GM21390 (cell line): ENCODE results near the gene PLK3.
"Not testable (repeated sequence)": the region's sequence is repeated elsewhere in the genome, so short reads cannot be mapped to it uniquely, and the experiment has no call there.

Experiments used
- ATAC-seq: cut with Tn5 transposase; IDR thresholded peaks from one replicate; pipeline ENCODE4 v1.9.1; 2021; ENCODE audit not compliant: unreplicated experiment

Gene PLK3

GRCh38 chr1:44786841-44787426 lies 13.2 kb upstream of the PLK3 start:
- ATAC-seq: no peak

- ATAC-seq: no peak
Observed at GRCh38 chr1:44787506-44787905, 12.7 kb upstream of the PLK3 start.

DNA sequence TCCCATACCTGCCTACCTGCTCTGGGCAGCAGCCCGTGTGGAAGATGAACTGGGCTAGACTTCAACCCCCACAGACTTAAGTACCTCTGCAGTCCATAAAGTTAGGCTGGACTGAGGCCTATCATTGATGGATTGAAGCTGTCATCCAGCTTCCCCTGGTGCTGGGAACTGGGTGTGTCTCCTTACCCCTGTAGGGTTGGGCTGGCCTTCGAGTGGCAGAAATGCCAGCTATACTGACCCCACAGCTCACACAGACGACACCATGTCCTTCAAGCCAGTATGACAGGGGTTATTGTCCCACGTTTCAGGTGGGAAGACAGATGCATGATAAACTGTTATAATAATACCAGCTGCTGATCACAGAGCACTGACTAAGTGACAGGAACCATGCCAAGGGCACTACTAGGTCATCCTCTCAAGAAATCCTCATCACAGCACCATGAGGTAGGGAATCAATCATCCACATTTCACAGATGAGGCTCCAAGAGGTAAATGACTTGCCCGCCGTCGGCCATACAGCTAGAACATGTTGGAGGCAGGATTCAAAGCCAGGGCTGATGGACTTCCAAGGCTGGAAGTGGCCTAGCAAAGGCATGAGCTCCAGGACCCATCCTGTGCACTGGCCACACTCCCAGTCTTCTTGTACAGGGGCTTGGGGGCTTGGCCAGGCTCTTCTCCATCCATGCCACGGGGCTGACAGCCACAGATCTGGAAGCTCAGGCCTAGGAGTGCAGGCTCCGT lies 11.9 kb upstream of the PLK3 start, which contains the start of gene BEST4:
BEST4 (minus strand) TSS at position 51 of the 741 bp plus-strand sequence. CDS start 465 bp downstream, outside the sequence.
- no peak for ATAC-seq

GRCh38 chr1:44790968-44791801 lies 9.0 kb upstream of the PLK3 start:
- no peak for ATAC-seq

- no peak for ATAC-seq
Observed at GRCh38 chr1:44792736-44793502, 7.3 kb upstream of the PLK3 start.

GRCh38 chr1:44797886-44798285 lies 2.3 kb upstream of the PLK3 start:
- not testable (repeated sequence) for ATAC-seq

DNA sequence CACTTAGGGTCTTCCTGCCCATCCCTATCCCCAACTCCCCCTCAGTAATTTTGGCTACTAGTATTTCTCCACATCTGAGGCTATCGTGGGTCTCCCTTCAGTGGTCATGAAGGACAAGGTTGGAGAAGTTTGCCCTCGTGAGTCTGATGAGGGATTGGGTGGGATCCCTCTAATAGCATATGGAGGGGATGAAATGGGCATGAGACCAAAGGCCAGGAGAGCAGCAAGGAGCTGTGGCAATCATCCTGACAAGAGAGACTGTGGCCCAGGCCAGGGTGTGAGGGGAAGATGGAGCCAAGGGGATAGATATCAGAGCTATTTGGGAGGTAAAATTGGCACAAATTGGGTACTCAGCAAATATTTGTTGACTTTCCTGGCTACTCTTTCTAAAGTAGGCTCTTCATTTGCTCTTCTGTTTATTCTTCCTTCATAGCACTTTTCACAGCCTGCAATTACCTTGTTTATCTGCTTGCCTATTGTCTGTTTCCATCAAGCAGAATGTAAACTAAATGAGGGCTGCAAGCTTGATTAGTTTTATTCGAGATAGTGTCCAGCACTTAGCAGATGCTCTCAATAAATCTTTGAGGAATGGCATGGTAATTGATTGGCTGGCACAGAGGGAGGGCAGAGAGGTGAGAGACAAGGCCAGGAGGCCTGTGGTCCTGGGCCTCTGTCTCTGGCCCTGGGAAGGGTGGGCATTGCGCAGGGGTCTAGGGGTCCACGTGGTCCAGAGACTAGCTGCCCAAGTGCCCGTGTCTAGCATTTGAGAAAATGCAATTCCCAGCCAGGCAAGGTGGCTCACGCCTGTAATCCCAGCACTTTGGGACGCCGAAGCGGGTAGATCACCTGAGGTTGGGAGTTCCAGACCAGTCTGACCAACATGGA lies 1.5 kb upstream of the PLK3 start:
- ATAC-seq: no peak

GRCh38 chr1:44801491-44802305 lies 1.5 kb downstream of the PLK3 start:
- no peak for ATAC-seq

DNA sequence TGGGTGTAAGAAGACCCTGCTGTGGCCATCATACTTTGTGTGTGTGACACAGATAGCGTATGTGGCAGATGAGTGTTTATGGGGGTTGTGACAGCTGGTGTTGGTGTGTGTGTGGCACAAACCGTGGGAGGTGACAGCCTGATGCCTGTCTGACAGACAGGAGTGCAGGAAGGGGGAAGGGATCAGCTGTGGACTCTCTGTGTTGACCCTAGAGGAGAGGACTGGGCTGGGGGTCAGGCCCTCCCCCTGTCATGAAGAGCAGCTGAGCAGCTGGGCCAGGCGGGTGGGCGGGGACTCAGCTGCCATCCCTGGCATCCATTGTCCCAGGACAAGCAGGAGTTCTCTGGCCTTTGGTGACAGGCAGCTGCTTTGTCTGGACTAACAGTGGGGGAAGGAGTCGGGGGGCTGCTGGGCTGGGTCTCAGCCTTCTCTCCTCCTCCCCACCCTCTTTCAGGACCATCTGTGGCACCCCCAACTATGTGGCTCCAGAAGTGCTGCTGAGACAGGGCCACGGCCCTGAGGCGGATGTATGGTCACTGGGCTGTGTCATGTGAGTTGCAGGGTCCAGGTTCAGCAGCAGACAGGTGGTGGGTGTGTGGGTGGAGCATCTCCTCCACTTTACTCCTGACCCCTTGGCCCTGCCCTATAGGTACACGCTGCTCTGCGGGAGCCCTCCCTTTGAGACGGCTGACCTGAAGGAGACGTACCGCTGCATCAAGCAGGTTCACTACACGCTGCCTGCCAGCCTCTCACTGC lies 2.3 kb downstream of the PLK3 start:
- no peak for ATAC-seq

GRCh38 chr1:44803062-44803311 lies 2.8 kb downstream of the PLK3 start:
- ATAC-seq: no peak

GRCh38 chr1:44803312-44804095 lies 3.3 kb downstream of the PLK3 start:
- ATAC-seq: no peak

DNA sequence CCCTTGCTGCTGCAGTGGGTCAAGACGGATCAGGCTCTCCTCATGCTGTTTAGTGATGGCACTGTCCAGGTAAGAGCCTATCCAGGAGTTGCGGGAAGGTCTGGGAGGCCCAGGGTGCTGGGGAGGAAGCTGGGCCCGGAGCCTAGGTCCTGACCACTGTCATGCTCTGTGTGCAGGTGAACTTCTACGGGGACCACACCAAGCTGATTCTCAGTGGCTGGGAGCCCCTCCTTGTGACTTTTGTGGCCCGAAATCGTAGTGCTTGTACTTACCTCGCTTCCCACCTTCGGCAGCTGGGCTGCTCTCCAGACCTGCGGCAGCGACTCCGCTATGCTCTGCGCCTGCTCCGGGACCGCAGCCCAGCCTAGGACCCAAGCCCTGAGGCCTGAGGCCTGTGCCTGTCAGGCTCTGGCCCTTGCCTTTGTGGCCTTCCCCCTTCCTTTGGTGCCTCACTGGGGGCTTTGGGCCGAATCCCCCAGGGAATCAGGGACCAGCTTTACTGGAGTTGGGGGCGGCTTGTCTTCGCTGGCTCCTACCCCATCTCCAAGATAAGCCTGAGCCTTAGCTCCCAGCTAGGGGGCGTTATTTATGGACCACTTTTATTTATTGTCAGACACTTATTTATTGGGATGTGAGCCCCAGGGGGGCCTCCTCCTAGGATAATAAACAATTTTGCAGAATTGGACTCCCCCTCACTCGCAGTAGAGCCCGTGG lies 5.3 kb downstream of the PLK3 start:
- no peak for ATAC-seq

DNA sequence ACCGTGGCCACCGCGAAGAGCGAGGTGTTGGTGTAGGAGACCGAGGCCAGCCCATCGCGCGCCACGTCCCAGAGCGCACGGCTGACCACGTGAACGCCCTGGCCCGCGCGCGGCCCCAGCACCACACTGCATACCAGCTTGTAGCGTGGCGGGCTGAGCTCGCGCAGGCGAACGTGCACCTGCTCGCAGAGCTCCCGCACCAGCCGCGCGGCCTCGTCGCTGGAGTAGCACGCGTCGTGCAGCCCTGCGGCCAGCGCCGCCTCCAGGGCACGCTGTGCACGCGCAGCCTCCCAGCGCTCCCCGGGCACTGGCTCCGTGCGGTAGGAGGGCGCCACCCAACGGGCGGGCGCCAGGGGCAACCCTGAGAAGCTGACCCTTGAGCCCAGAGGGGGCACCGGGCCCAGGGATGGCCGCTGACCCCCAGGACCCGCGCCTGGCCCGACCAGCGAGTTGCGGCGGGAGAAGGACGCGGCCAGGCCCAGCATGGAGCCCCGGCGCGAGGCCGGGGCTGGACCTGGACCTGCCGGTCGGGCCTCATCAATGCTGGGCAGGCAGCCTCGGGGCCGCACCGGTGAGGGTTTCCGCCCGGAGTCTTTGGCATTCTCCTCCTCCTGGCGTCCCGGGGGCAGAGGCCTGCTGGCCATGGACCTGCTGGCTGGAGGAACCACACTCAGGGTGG lies 6.0 kb downstream of the PLK3 start:
- no peak for ATAC-seq

- ATAC-seq: no peak
Observed at GRCh38 chr1:44806704-44807363, 6.7 kb downstream of the PLK3 start, which contains the start of gene DYNLT4. Gene DYNLT4 (minus strand): TSS chr1:44807351. CDS start chr1:44806668, 683 bp downstream.

DNA sequence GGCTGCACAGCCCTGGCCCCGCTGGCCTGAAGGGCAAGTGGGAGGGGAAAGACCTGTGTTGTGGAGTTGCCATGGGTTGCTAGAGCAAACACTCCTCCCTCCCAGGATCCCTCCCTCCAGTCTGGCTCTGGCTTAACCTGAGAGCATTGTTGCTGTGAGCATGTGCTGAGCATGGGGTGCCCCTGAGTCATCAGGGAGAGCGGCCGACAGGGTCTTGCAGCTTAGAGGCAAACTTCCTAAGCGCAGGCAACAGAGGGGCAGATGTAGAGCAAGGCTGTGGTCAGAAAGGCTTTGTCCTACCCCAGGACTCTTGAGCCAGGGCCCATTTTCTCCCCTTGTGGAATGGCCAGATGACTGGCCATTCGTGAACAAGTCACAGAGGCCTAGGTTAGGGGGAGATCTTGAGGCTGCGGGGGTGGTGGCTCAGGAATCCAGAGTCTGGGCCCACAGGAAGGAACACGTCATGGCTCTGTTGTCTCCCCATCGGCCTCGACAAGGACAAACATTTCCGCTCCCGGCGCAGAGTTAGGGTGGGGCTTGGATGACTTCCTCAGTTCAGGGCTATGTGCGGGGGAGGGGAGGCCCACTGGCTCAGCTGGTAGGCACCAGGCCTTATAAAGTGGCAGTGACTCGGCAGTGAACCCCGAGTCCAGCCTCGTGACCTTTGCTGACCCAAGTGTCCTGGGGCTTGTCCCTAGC lies 7.3 kb downstream of the PLK3 start:
- no peak for ATAC-seq
